Measurements from ENCODE around the gene STK24. TPM values are rescaled to one million over a fixed set of nuclear protein-coding genes. Genes with fewer than 3 reads are reported as not detected.
"Not testable (repeated sequence)": the region's sequence is repeated elsewhere in the genome, so short reads cannot be mapped to it uniquely, and the experiment has no call there.

STK24 gene
- total RNA-seq, 1 donor, result 82.2 TPM

DNA sequence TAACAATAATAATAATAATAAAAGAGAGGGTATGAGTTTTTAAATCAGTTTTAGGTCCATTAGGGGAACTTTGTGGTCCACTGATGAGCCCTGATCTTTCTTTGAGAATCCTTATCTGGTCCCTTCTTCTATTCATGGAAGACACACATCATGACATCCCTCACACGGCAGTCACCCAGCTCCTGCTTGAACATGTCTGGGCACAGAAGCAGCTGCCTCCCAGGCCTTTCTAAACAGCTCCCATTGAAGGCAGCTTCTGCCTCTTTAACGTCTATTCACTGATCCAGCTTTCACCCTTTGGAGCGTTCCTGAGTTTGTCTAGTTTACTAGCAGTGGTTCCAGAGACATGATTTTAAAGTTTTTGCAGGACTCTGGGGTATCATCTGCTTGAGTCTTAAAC is 42.6 kb upstream of the STK24 start:
- H2AFZ ChIP-seq (ENCODE audit: low read length), result no peak overlapping the region
- no peak overlapping the region for H3K4me2 ChIP-seq (ENCODE audit: insufficient read depth, low read length)
- H3K9me3 ChIP-seq (ENCODE audit: low read depth, low read length), result no peaks in the 10 kb centered on the region
- no peaks in the 10 kb centered on the region for H4K20me1 ChIP-seq (ENCODE audit: insufficient read depth, low read length)
- H3K27ac ChIP-seq (ENCODE audit: low read depth, low read length), result no peak overlapping the region
- DNase-seq (ENCODE audit: insufficient read length, low spot score, missing footprints), result no peak
- no peaks in the 10 kb centered on the region for H3K36me3 ChIP-seq (ENCODE audit: insufficient read depth, low read length)
- H3K4me3 ChIP-seq (ENCODE audit: insufficient read depth, low read length), result no peak overlapping the region
- peaks cover 10% of the 10 kb centered on the region for H3K27me3 ChIP-seq (ENCODE audit: insufficient read depth, low read length)
- TF ChIP-seq, protein P1, sequence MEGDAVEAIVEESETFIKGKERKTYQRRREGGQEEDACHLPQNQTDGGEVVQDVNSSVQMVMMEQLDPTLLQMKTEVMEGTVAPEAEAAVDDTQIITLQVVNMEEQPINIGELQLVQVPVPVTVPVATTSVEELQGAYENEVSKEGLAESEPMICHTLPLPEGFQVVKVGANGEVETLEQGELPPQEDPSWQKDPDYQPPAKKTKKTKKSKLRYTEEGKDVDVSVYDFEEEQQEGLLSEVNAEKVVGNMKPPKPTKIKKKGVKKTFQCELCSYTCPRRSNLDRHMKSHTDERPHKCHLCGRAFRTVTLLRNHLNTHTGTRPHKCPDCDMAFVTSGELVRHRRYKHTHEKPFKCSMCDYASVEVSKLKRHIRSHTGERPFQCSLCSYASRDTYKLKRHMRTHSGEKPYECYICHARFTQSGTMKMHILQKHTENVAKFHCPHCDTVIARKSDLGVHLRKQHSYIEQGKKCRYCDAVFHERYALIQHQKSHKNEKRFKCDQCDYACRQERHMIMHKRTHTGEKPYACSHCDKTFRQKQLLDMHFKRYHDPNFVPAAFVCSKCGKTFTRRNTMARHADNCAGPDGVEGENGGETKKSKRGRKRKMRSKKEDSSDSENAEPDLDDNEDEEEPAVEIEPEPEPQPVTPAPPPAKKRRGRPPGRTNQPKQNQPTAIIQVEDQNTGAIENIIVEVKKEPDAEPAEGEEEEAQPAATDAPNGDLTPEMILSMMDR (IDR thresholded peaks at IDR 0.05; ENCODE audit: extremely low read depth, low read depth, low read length), result no peak
- no peaks in the 10 kb centered on the region for H3K79me2 ChIP-seq (ENCODE audit: insufficient read depth, low read length)
- peaks cover 8% of the 10 kb centered on the region for H3K4me1 ChIP-seq (ENCODE audit: insufficient read depth, low read length)

DNA sequence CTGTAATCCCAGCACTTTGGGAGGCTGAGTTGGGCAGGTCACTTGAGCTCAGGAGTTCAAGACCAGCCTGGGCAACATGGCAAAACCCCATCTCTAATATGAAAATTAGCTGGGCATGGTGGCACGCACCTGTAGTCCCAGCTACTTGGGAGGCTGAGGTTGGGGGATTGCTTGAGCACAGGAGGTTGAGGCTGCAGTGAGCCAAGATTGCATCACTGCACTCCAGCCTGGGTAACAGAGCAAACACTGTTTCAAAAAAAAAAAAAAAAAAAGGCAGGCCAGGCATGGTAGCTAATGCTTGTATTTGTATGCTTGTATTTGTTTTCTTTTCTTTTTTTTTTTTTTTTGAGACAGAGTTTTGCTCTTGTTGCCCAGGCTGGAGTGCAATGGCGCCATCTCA is 38.7 kb upstream of the STK24 start:
- H3K79me2 ChIP-seq (ENCODE audit: insufficient read depth, low read length); H3K36me3 ChIP-seq (ENCODE audit: insufficient read depth, low read length); H3K4me1 ChIP-seq (ENCODE audit: insufficient read depth, low read length); H4K20me1 ChIP-seq (ENCODE audit: insufficient read depth, low read length); H2AFZ ChIP-seq (ENCODE audit: low read length); DNase-seq (ENCODE audit: insufficient read length, low spot score, missing footprints); H3K4me3 ChIP-seq (ENCODE audit: insufficient read depth, low read length); H3K27ac ChIP-seq (ENCODE audit: low read depth, low read length); H3K4me2 ChIP-seq (ENCODE audit: insufficient read depth, low read length); H3K9me3 ChIP-seq (ENCODE audit: low read depth, low read length): not testable (repeated sequence)
- H3K27me3 ChIP-seq (ENCODE audit: insufficient read depth, low read length), result peaks cover 24% of the 10 kb centered on the region

DNA sequence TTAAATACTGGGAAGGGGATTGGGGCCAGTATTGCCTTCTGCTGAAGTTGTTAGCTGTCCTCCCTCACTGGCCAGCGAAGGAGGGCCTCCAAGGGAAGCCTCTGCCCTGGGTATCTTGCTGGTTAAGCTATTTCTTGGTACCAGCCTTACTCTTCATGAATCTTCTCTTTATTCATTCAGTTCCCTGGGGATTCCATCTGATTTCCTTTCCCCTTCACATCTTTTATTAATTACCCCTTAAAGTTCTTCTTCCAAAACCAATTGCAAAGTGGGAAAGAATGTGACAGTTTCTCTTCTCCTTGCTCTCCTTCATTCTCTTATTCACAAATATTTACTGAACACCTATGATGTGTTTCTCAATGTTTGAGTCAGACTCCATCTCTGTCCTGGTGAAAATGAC is 36.7 kb upstream of the STK24 start:
- no peak for DNase-seq (ENCODE audit: insufficient read length, low spot score, missing footprints)
- TF ChIP-seq, protein P1 (IDR thresholded peaks at IDR 0.05; ENCODE audit: extremely low read depth, low read depth, low read length), result no peak
- Histone ChIP-seq H3K79me2 (ENCODE audit: insufficient read depth, low read length) (no peaks in the 10 kb centered on the region), H3K27ac (ENCODE audit: low read depth, low read length) (no peak overlapping the region), H3K9me3 (ENCODE audit: low read depth, low read length) (no peaks in the 10 kb centered on the region), H3K4me1 (ENCODE audit: insufficient read depth, low read length) (no peaks in the 10 kb centered on the region), H3K4me2 (ENCODE audit: insufficient read depth, low read length) (no peak overlapping the region), H3K27me3 (ENCODE audit: insufficient read depth, low read length) (peaks cover 25% of the 10 kb centered on the region), H3K36me3 (ENCODE audit: insufficient read depth, low read length) (no peaks in the 10 kb centered on the region), H2AFZ (ENCODE audit: low read length) (no peak overlapping the region), H3K4me3 (ENCODE audit: insufficient read depth, low read length) (no peak overlapping the region), H4K20me1 (ENCODE audit: insufficient read depth, low read length) (no peaks in the 10 kb centered on the region)

DNA sequence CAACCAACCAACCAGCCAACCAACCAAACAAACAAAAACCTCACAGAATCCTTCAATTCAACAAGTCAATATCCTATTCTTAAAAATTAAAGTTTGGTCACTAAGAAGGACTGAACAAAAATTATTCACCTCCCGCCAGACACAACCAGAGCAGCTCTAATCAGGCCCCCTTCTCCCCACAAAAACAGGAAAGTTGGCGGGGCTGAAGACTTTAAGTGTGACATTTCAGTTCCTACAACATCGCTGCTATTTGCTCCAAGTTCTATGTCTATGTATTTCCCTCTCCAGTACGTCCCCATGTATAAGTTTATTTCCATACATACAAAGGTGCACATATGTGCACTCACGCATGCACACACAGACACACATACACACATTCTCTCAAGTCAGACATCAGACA is 32.8 kb upstream of the STK24 start:
- no peak for DNase-seq (ENCODE audit: insufficient read length, low spot score, missing footprints)
- Histone ChIP-seq H3K27ac (ENCODE audit: low read depth, low read length) (no peak overlapping the region), H2AFZ (ENCODE audit: low read length) (no peak overlapping the region), H3K36me3 (ENCODE audit: insufficient read depth, low read length) (no peaks in the 10 kb centered on the region), H3K4me1 (ENCODE audit: insufficient read depth, low read length) (no peaks in the 10 kb centered on the region), H3K4me3 (ENCODE audit: insufficient read depth, low read length) (no peak overlapping the region), H3K27me3 (ENCODE audit: insufficient read depth, low read length) (peaks cover 22% of the 10 kb centered on the region), H3K9me3 (ENCODE audit: low read depth, low read length) (no peaks in the 10 kb centered on the region), H3K79me2 (ENCODE audit: insufficient read depth, low read length) (no peaks in the 10 kb centered on the region), H4K20me1 (ENCODE audit: insufficient read depth, low read length) (no peaks in the 10 kb centered on the region), H3K4me2 (ENCODE audit: insufficient read depth, low read length) (no peak overlapping the region)
- TF ChIP-seq, protein P1 (IDR thresholded peaks at IDR 0.05; ENCODE audit: extremely low read depth, low read depth, low read length), result no peak

Measured in osteoblast (primary cell).